Measurements from ENCODE around the gene C11orf21.

Gene C11orf21

GRCh38 chr11:2320568-2321310 lies 19.0 kb upstream of the C11orf21 start:
- no peak for DNase-seq

- no peak for DNase-seq
Observed at GRCh38 chr11:2319791-2320472, 18.2 kb upstream of the C11orf21 start.

GRCh38 chr11:2318707-2319106 lies 17.0 kb upstream of the C11orf21 start:
- DNase-seq = no peak

- no peak for DNase-seq
Observed at GRCh38 chr11:2318123-2318522, 16.4 kb upstream of the C11orf21 start.

- no peak for DNase-seq
Observed at GRCh38 chr11:2317354-2318050, 15.8 kb upstream of the C11orf21 start.

- DNase-seq = no peak
Observed at GRCh38 chr11:2316963-2317244, 15.2 kb upstream of the C11orf21 start.

- DNase-seq = no peak
Observed at GRCh38 chr11:2316169-2316962, 14.6 kb upstream of the C11orf21 start.

GRCh38 chr11:2315395-2316168 lies 13.9 kb upstream of the C11orf21 start:
- DNase-seq = no peak

- no peak for DNase-seq
Observed at GRCh38 chr11:2314525-2315394, 13.0 kb upstream of the C11orf21 start.

- no peak for DNase-seq
Observed at GRCh38 chr11:2314136-2314524, 12.4 kb upstream of the C11orf21 start.

GRCh38 chr11:2313051-2313951 lies 11.6 kb upstream of the C11orf21 start:
- DNase-seq = no peak

GRCh38 chr11:2312232-2313042 lies 10.7 kb upstream of the C11orf21 start:
- DNase-seq = no peak

GRCh38 chr11:2311353-2312133 lies 9.8 kb upstream of the C11orf21 start:
- DNase-seq = no peak

- DNase-seq = no peak
Observed at GRCh38 chr11:2310786-2311352, 9.2 kb upstream of the C11orf21 start.

- DNase-seq = no peak
Observed at GRCh38 chr11:2310073-2310785, 8.5 kb upstream of the C11orf21 start.

GRCh38 chr11:2309251-2310072 lies 7.7 kb upstream of the C11orf21 start:
- no peak for DNase-seq

- no peak for DNase-seq
Observed at GRCh38 chr11:2308713-2309112, 7.0 kb upstream of the C11orf21 start.

Data from activated CD4-positive, alpha-beta T cell treated with anti-CD3 and anti-CD28 coated beads for 1 hour (primary cell).